Neural cell (in vitro differentiated cells): Measurements from ENCODE around the gene ZNF202. TPM values are rescaled to one million over a fixed set of nuclear protein-coding genes. Genes with fewer than 3 reads are reported as not detected.

Source experiments
- H2AFZ ChIP-seq: fragments of 200-600, 300-800 bp; sonication (generic), shearing (Covaris generic); 2 replicates; pipeline ENCODE4 v1.6.0; 2014; ENCODE audit warnings: low read depth, mild to moderate bottlenecking, antibody characterized with exemption, low read length, moderate library complexity
- H3F3A ChIP-seq: fragments of 200-600 bp; shearing (Covaris generic); 2 replicates; pipeline ENCODE4 v1.6.1; 2016; ENCODE audit warnings: mild to moderate bottlenecking, moderate library complexity, mixed read lengths, antibody characterized with exemption, low read length; ENCODE audit not compliant: insufficient read depth, poor library complexity, severe bottlenecking
- H3K27ac ChIP-seq: fragments of 200-600, 300-800 bp; sonication (generic), shearing (Covaris generic); 2 replicates; pipeline ENCODE4 v1.5.1; 2014; ENCODE audit warnings: mild to moderate bottlenecking, low read length, moderate library complexity
- H3K27me3 ChIP-seq: fragments of 300-800, 200-600 bp; sonication (generic), shearing (Covaris generic); 2 replicates; pipeline ENCODE4 v1.6.0; 2014; ENCODE audit warnings: mild to moderate bottlenecking, low read depth, low read length, moderate library complexity; ENCODE audit not compliant: insufficient read depth
- H3K36me3 ChIP-seq: fragments of 300-800, 200-600 bp; sonication (generic), shearing (Covaris generic); 2 replicates; pipeline ENCODE4 v1.5.1; 2014; ENCODE audit warnings: mild to moderate bottlenecking, antibody characterized with exemption, low read length, moderate library complexity; ENCODE audit not compliant: insufficient read depth
- H3K4me2 ChIP-seq: fragments of 300-800, 200-600 bp; sonication (generic), shearing (Covaris generic); 2 replicates; pipeline ENCODE4 v1.6.0; 2014; ENCODE audit warnings: mild to moderate bottlenecking, low read length
- H3K4me3 ChIP-seq: fragments of 300-800, 200-600 bp; sonication (generic), shearing (Covaris generic); 2 replicates; pipeline ENCODE4 v1.5.1; 2014; ENCODE audit warnings: mild to moderate bottlenecking, low read length, moderate library complexity
- H3K79me2 ChIP-seq: fragments of 200-600 bp; shearing (Covaris generic); replicated peaks from 2 replicates; pipeline ENCODE4 v1.6.0; 2014; ENCODE audit warnings: mild to moderate bottlenecking, low read length, moderate library complexity; ENCODE audit not compliant: insufficient read depth
- H3K9ac ChIP-seq: fragments of 300-800, 200-600 bp; sonication (generic), shearing (Covaris generic); 2 replicates; pipeline ENCODE4 v1.6.1; 2016; ENCODE audit warnings: mild to moderate bottlenecking, low read length, mixed read lengths
- H3K9me2 ChIP-seq: fragments of 200-600 bp; shearing (Covaris generic); 2 replicates; pipeline ENCODE4 v1.6.1; 2016; ENCODE audit warnings: mild to moderate bottlenecking, low read length, mixed read lengths; ENCODE audit not compliant: insufficient read depth
- H3K9me3 ChIP-seq: fragments of 200-600, 300-800 bp; sonication (generic), shearing (Covaris generic); 2 replicates; pipeline ENCODE4 v1.6.1; 2016; ENCODE audit warnings: mild to moderate bottlenecking, mixed run types, low read length, moderate library complexity, mixed read lengths
- H4K20me1 ChIP-seq: fragments of 200-600 bp; shearing (Covaris generic); 2 replicates; pipeline ENCODE4 v1.6.1; 2016; ENCODE audit warnings: mild to moderate bottlenecking, mixed run types; ENCODE audit not compliant: insufficient read depth
- EP300 ChIP-seq: fragments of 450-650 bp; conservative IDR thresholded peaks from 2 replicates; pipeline ENCODE4 v1.6.1; 2014; ENCODE audit warnings: antibody characterized with exemption, mild to moderate bottlenecking, moderate library complexity; ENCODE audit not compliant: poor library complexity, severe bottlenecking
- EZH2 ChIP-seq: fragments of 200-600, 300-800 bp; shearing (Covaris generic), sonication (generic); IDR thresholded peaks from 2 replicates; pipeline ENCODE4 v1.6.1; 2014; ENCODE audit warnings: antibody characterized with exemption, low read length, borderline replicate concordance, mild to moderate bottlenecking; ENCODE audit not compliant: insufficient read depth, poor library complexity, severe bottlenecking
- MXI1 ChIP-seq: fragments of 450-650 bp; conservative IDR thresholded peaks from 2 replicates; pipeline ENCODE4 v1.6.1; 2014; ENCODE audit warnings: antibody characterized with exemption, mild to moderate bottlenecking; ENCODE audit not compliant: poor library complexity, severe bottlenecking
- POLR2AphosphoS5 ChIP-seq: IDR thresholded peaks from 2 replicates; pipeline ENCODE4 v1.6.1; 2012
- RAD21 ChIP-seq: fragments of 450-650 bp; conservative IDR thresholded peaks from 2 replicates; pipeline ENCODE4 v1.6.1; 2014; ENCODE audit warnings: antibody characterized with exemption, mild to moderate bottlenecking, moderate library complexity
- SMC3 ChIP-seq: fragments of 450-650 bp; conservative IDR thresholded peaks from 2 replicates; pipeline ENCODE4 v1.6.1; 2014; ENCODE audit warnings: antibody characterized with exemption, mild to moderate bottlenecking, moderate library complexity; ENCODE audit not compliant: poor library complexity
- TAF1 ChIP-seq: IDR thresholded peaks from 2 replicates; pipeline ENCODE4 v1.6.1; 2012; ENCODE audit warnings: low read depth
- polyA plus RNA-seq: library from polyadenylated mRNA; depleted of rRNA; stranded (reverse); fragments of >200 nt; gene quantifications from 2 replicates; pipeline ENCODE4 v1.2.3, GENCODE V29; 2014
- TF ChIP-seq, protein P1 (sequence below): fragments of 450-650 bp; IDR thresholded peaks from 2 replicates; pipeline ENCODE4 v1.5.1; 2014; ENCODE audit warnings: antibody characterized with exemption, mild to moderate bottlenecking, moderate library complexity; ENCODE audit not compliant: poor library complexity, severe bottlenecking
- TF ChIP-seq, protein P2 (sequence below): IDR thresholded peaks from 2 replicates; pipeline ENCODE4 v1.6.1; 2012; ENCODE audit warnings: borderline replicate concordance

ZNF202 gene
- polyA plus RNA-seq, 1 donor from 2014 or later: 30.4 TPM

DNA sequence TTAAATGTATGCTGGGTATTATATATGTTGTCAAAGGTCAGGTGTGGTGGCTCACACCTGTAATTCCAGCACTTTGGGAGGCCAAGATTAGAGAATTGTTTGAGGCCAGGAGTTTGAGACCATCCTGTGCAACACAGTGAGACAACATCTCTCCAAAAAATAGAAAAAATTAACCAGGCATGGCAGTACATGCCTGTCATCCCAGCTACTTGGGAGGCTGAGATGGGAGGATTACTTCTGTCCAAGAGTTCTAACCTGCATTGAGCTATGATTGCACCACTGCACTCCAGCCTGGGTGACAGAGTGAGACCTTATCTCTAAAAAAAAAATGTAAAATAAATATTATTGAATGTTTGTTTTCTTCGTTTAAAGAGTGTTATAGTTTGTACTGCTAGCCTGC lies 24.1 kb upstream of the ZNF202 start:
- Histone ChIP-seq H3F3A (no peaks in the 10 kb centered on the region), H3K4me3 (no peak overlapping the region), H3K9ac (no peak overlapping the region), H2AFZ (no peak overlapping the region), H3K79me2 (no peaks in the 10 kb centered on the region), H3K9me3 (no peaks in the 10 kb centered on the region), H3K27ac (no peak overlapping the region), H3K9me2 (no peaks in the 10 kb centered on the region), H3K27me3 (no peaks in the 10 kb centered on the region), H3K36me3 (no peaks in the 10 kb centered on the region), H4K20me1 (no peaks in the 10 kb centered on the region), H3K4me2 (no peak overlapping the region)
- TF ChIP-seq EZH2: no peak
- TF ChIP-seq, protein P1, sequence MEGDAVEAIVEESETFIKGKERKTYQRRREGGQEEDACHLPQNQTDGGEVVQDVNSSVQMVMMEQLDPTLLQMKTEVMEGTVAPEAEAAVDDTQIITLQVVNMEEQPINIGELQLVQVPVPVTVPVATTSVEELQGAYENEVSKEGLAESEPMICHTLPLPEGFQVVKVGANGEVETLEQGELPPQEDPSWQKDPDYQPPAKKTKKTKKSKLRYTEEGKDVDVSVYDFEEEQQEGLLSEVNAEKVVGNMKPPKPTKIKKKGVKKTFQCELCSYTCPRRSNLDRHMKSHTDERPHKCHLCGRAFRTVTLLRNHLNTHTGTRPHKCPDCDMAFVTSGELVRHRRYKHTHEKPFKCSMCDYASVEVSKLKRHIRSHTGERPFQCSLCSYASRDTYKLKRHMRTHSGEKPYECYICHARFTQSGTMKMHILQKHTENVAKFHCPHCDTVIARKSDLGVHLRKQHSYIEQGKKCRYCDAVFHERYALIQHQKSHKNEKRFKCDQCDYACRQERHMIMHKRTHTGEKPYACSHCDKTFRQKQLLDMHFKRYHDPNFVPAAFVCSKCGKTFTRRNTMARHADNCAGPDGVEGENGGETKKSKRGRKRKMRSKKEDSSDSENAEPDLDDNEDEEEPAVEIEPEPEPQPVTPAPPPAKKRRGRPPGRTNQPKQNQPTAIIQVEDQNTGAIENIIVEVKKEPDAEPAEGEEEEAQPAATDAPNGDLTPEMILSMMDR: no peak
- TF ChIP-seq TAF1: no peak
- TF ChIP-seq RAD21: no peak
- TF ChIP-seq SMC3: no peak
- TF ChIP-seq EP300: no peak
- TF ChIP-seq, protein P2, sequence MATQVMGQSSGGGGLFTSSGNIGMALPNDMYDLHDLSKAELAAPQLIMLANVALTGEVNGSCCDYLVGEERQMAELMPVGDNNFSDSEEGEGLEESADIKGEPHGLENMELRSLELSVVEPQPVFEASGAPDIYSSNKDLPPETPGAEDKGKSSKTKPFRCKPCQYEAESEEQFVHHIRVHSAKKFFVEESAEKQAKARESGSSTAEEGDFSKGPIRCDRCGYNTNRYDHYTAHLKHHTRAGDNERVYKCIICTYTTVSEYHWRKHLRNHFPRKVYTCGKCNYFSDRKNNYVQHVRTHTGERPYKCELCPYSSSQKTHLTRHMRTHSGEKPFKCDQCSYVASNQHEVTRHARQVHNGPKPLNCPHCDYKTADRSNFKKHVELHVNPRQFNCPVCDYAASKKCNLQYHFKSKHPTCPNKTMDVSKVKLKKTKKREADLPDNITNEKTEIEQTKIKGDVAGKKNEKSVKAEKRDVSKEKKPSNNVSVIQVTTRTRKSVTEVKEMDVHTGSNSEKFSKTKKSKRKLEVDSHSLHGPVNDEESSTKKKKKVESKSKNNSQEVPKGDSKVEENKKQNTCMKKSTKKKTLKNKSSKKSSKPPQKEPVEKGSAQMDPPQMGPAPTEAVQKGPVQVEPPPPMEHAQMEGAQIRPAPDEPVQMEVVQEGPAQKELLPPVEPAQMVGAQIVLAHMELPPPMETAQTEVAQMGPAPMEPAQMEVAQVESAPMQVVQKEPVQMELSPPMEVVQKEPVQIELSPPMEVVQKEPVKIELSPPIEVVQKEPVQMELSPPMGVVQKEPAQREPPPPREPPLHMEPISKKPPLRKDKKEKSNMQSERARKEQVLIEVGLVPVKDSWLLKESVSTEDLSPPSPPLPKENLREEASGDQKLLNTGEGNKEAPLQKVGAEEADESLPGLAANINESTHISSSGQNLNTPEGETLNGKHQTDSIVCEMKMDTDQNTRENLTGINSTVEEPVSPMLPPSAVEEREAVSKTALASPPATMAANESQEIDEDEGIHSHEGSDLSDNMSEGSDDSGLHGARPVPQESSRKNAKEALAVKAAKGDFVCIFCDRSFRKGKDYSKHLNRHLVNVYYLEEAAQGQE: no peak
- TF ChIP-seq POLR2AphosphoS5: no peak
- no peak for TF ChIP-seq MXI1

DNA sequence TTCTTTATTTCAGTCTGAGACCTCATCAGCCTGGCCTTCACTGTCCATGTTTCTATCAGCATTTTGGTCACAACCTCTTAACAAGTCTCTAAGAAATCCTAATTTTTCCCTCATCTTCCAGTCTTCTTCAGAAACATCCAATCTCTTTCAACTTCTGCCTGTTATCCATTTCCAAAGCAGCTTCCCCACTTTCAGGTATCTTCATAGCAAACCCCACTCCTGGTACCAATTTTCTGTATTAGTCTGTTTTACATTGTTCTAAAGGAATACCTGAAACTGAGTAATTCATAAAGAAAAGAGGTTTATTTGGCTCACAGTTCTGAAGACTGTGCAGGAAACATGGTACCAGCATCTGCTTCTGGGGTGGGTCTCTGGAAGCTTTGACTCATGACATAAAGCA lies 21.0 kb upstream of the ZNF202 start:
- no peaks in the 10 kb centered on the region for H3K36me3 ChIP-seq
- H3K4me3 ChIP-seq: no peak overlapping the region
- H3K27ac ChIP-seq: no peak overlapping the region

More for the DNA sequence above, 21.0 kb upstream of the ZNF202 start:
- H3F3A ChIP-seq: no peaks in the 10 kb centered on the region
- H2AFZ ChIP-seq: no peak overlapping the region
- H3K9me3 ChIP-seq: no peaks in the 10 kb centered on the region
- no peaks in the 10 kb centered on the region for H3K79me2 ChIP-seq
- H4K20me1 ChIP-seq: no peaks in the 10 kb centered on the region
- H3K9ac ChIP-seq: no peak overlapping the region
- no peaks in the 10 kb centered on the region for H3K27me3 ChIP-seq
- no peak for TF ChIP-seq EZH2
- TF ChIP-seq, protein P2: no peak
- TF ChIP-seq RAD21: no peak
- TF ChIP-seq SMC3: no peak
- no peak for TF ChIP-seq MXI1
- TF ChIP-seq, protein P1: no peak
- no peak for TF ChIP-seq EP300
- TF ChIP-seq POLR2AphosphoS5: no peak
- no peak for TF ChIP-seq TAF1
- H3K4me2 ChIP-seq: no peak overlapping the region
- H3K9me2 ChIP-seq: no peaks in the 10 kb centered on the region
